Natural killer cell (primary cell): ENCODE data around the gene SYNPO2L. TPM values are rescaled to one million over a fixed set of nuclear protein-coding genes. Genes with fewer than 3 reads are reported as not detected.
"Not testable (repeated sequence)": the region's sequence is repeated elsewhere in the genome, so short reads cannot be mapped to it uniquely, and the experiment has no call there.

ENCODE experiments used
- ATAC-seq, 3 donors: fragments of 150-1000 bp in 2 of 3; fragments of 200-7000 bp in 1 of 3; cut with Tn5 transposase; 1 replicate in 1 of 3; 2 replicates in 2 of 3; pipeline ENCODE4 v1.10.0; 2021; ENCODE audit warnings: mild to moderate bottlenecking in 2 of 3, moderate library complexity in 2 of 3
- DNase-seq, 2 donors: peaks; one replicate each; pipeline versions ENCODE4 v3.0.0 to v3.0.0-alpha.2; 2013 to 2021; ENCODE audit warnings: mixed read lengths in 1 of 2
- H3K27ac ChIP-seq: one replicate; pipeline ENCODE4 v1.5.1; 2013; ENCODE audit warnings: mild to moderate bottlenecking, low read length
- H3K27me3 ChIP-seq: one replicate; pipeline ENCODE4 v1.6.1; 2013; ENCODE audit warnings: low read length; ENCODE audit not compliant: control insufficient read depth, insufficient read depth
- H3K36me3 ChIP-seq: one replicate; pipeline ENCODE4 v1.6.1; 2013; ENCODE audit warnings: low read length; ENCODE audit not compliant: control insufficient read depth, insufficient read depth
- H3K4me1 ChIP-seq: one replicate; pipeline ENCODE4 v1.6.1; 2013; ENCODE audit warnings: low read length; ENCODE audit not compliant: control insufficient read depth, insufficient read depth
- H3K4me3 ChIP-seq: one replicate; pipeline ENCODE4 v1.5.1; 2013; ENCODE audit warnings: low read length
- H3K9me3 ChIP-seq: one replicate; pipeline ENCODE4 v1.6.1; 2013; ENCODE audit warnings: low read length; ENCODE audit not compliant: control insufficient read depth, insufficient read depth
- H3K27ac Mint-ChIP-seq, 2 donors: one replicate each; pipeline ENCODE4 v1.8.0; 2022; ENCODE audit warnings: mild to moderate bottlenecking in 2 of 2, mixed read lengths in 2 of 2, moderate library complexity in 1 of 2
- H3K27me3 Mint-ChIP-seq, 2 donors: one replicate each; pipeline ENCODE4 v1.8.0; 2022; ENCODE audit warnings: low read depth in 2 of 2, mixed read lengths in 2 of 2
- H3K36me3 Mint-ChIP-seq: one replicate; pipeline ENCODE4 v1.8.0; 2022; ENCODE audit warnings: mixed read lengths
- H3K4me1 Mint-ChIP-seq, 2 donors: one replicate each; pipeline ENCODE4 v1.8.0; 2022; ENCODE audit warnings: mixed read lengths in 2 of 2
- H3K4me3 Mint-ChIP-seq: one replicate; pipeline ENCODE4 v1.8.0; 2022; ENCODE audit warnings: mild to moderate bottlenecking, moderate library complexity, mixed read lengths
- H3K9me3 Mint-ChIP-seq, 2 donors: one replicate each; pipeline ENCODE4 v1.8.0; 2022; ENCODE audit warnings: mixed read lengths in 2 of 2
- WGBS: methylation state at CpG from one replicate; pipeline ENCODE4 v1.1.7; 2013; ENCODE audit warnings: missing lambda C conversion rate; ENCODE audit not compliant: insufficient coverage; 5-methylcytosine and 5-hydroxymethylcytosine counted together
- intact Hi-C: fragments of 100-400 bp; cut with micrococcal nuclease; formaldehyde crosslinking; loops from one replicate; pipeline ENCODE4 v1.14.2; 2022
- total RNA-seq, 4 donors: library from RNA; stranded (reverse); fragments of 120-200 nt in 1 of 4; gene quantifications; one replicate each; pipeline versions ENCODE4 v1.2.3 to v1.2.4, GENCODE V29; 2013 to 2022
- TF ChIP-seq, protein P1 (sequence below): fragments of 200-600 bp; IDR thresholded peaks from one replicate; pipeline ENCODE4 v1.8.0; 2022; ENCODE audit warnings: antibody characterized with exemption

The SYNPO2L gene
- total RNA-seq, result not detected
- total RNA-seq (2013), result not detected

- peaks cover 4% of the 10 kb centered on the region for H3K4me1 ChIP-seq
- no peak within 1 kb of the TSS for H3K4me3 ChIP-seq
- no peaks in the 10 kb centered on the region for H3K36me3 Mint-ChIP-seq
- no peaks in the 10 kb centered on the region for H3K4me1 Mint-ChIP-seq
- no peaks in the 10 kb centered on the region for H3K36me3 ChIP-seq
- DNase-seq, result no peak
- no peak within 1 kb of the TSS for H3K27ac ChIP-seq
- H3K4me3 Mint-ChIP-seq, result no peak within 1 kb of the TSS
- no peaks in the 10 kb centered on the region for H3K27me3 ChIP-seq
- intact Hi-C loops, result no loop called here
- H3K27ac Mint-ChIP-seq, result no peak within 1 kb of the TSS
- H3K27me3 Mint-ChIP-seq, result no peaks in the 10 kb centered on the region
- TF ChIP-seq, protein P1, sequence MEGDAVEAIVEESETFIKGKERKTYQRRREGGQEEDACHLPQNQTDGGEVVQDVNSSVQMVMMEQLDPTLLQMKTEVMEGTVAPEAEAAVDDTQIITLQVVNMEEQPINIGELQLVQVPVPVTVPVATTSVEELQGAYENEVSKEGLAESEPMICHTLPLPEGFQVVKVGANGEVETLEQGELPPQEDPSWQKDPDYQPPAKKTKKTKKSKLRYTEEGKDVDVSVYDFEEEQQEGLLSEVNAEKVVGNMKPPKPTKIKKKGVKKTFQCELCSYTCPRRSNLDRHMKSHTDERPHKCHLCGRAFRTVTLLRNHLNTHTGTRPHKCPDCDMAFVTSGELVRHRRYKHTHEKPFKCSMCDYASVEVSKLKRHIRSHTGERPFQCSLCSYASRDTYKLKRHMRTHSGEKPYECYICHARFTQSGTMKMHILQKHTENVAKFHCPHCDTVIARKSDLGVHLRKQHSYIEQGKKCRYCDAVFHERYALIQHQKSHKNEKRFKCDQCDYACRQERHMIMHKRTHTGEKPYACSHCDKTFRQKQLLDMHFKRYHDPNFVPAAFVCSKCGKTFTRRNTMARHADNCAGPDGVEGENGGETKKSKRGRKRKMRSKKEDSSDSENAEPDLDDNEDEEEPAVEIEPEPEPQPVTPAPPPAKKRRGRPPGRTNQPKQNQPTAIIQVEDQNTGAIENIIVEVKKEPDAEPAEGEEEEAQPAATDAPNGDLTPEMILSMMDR, result no peak
- WGBS, result 76% methylated on average over 5 of the region's 5 CpGs
- no peaks in the 10 kb centered on the region for H3K9me3 Mint-ChIP-seq
- H3K9me3 ChIP-seq, result no peaks in the 10 kb centered on the region
- ATAC-seq, result no peak
Observed at GRCh38 chr10:73655990-73656298, at the start of gene SYNPO2L. Gene SYNPO2L, minus strand, starts transcription at chr10:73656029. Its CDS starts 107 bp downstream, at chr10:73655922.

DNA sequence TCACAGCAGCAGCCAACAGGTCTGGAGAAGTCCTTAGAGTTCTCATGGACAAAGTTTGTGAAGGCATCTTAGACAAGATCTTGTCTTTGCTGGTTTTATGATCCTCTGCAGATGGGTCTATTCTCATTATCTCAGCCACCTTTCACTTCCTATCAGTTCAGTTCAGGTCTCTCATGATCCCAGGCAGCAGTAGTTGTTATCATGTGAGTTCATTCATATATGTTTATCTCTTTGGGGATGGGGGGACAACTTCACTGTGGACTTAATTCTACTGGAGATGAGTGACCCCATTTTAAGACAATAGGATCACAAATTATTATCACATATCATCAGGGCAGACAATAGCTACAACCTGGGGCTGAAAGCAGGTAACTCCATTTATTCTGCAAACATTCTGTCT is 48.1 kb upstream of the SYNPO2L start:
- ATAC-seq, H3K27ac Mint-ChIP-seq, H3K9me3 Mint-ChIP-seq, intact Hi-C loops, H3K36me3 Mint-ChIP-seq, DNase-seq, H3K36me3 ChIP-seq, H3K4me3 Mint-ChIP-seq, H3K27me3 Mint-ChIP-seq, H3K27ac ChIP-seq, H3K27me3 ChIP-seq, H3K4me3 ChIP-seq, H3K4me1 ChIP-seq, H3K4me1 Mint-ChIP-seq, H3K9me3 ChIP-seq: not testable (repeated sequence)

DNA sequence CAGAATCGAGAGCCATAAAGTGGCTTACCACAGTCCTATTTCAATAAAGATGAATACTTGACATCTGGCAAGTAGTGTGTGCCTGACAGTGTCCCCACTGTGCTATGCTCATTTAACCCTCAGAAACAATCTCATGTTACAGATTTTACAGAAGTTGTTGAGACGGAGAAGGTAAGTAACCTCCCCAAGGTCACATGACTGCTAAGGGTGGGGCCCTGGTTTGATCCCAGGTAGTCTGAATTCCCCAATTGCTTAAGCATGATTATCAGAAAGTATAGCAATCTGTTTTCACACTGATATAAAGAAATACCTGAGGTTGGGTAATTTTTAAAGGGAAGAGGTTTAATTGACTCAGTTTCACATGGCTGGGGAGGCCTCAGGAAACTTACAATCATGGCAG is 43.0 kb upstream of the SYNPO2L start:
- ATAC-seq, H3K27me3 ChIP-seq, intact Hi-C loops, H3K9me3 ChIP-seq, H3K4me1 ChIP-seq, H3K9me3 Mint-ChIP-seq, H3K27me3 Mint-ChIP-seq, H3K36me3 Mint-ChIP-seq, H3K4me1 Mint-ChIP-seq, DNase-seq, H3K27ac Mint-ChIP-seq, H3K4me3 ChIP-seq, H3K36me3 ChIP-seq, H3K4me3 Mint-ChIP-seq, H3K27ac ChIP-seq: not testable (repeated sequence)
- WGBS, result 90% methylated on average over 2 of the region's 2 CpGs

GRCh38 chr10:73697675-73698159 is 41.9 kb upstream of the SYNPO2L start, which contains the start of gene AGAP5:
Gene AGAP5, minus strand, starts transcription at chr10:73698109. Its CDS starts 354 bp downstream, at chr10:73697755.
- H3K4me1 Mint-ChIP-seq, H3K36me3 ChIP-seq, ATAC-seq, H3K27me3 ChIP-seq, intact Hi-C loops, H3K27ac Mint-ChIP-seq, DNase-seq, H3K27me3 Mint-ChIP-seq, H3K9me3 ChIP-seq, H3K36me3 Mint-ChIP-seq, H3K9me3 Mint-ChIP-seq, H3K4me3 Mint-ChIP-seq, H3K4me1 ChIP-seq, H3K4me3 ChIP-seq, H3K27ac ChIP-seq: not testable (repeated sequence)
- WGBS, result 100% methylated on average over 14 of the region's 16 CpGs

GRCh38 chr10:73695302-73695701 is 39.5 kb upstream of the SYNPO2L start:
- intact Hi-C loops, H3K27me3 Mint-ChIP-seq, DNase-seq: not testable (repeated sequence)

DNA sequence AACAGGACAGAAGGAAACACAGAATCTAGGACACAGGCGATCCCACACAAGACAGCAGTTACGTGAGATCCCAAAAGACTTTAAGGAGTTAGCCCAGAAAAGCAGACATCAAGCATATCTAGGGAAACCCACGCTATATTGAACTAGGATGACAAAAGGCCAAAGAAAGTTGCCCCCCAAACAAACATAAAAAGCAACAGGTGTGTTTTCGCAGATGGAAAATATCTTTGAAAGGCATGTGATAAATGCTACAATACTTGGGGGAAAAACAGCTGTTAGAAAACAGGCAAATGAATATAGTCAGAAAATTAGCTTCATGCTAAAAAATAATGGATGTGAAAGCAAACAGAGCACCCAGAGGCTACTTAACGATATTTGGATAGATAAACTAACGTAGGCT is 34.9 kb upstream of the SYNPO2L start:
- H3K4me3 Mint-ChIP-seq, H3K36me3 Mint-ChIP-seq, DNase-seq, H3K4me1 ChIP-seq, H3K36me3 ChIP-seq, H3K27ac Mint-ChIP-seq, H3K4me3 ChIP-seq, H3K4me1 Mint-ChIP-seq, H3K9me3 Mint-ChIP-seq, H3K27ac ChIP-seq, intact Hi-C loops, H3K27me3 Mint-ChIP-seq, H3K27me3 ChIP-seq, ATAC-seq, H3K9me3 ChIP-seq: not testable (repeated sequence)
- 94% methylated on average over 5 of the region's 6 CpGs for whole genome bisulfite sequencing

More at GRCh38 chr10:73695302-73695701, 39.5 kb upstream of the SYNPO2L start:
- not testable (repeated sequence) for H3K4me3 Mint-ChIP-seq, H3K9me3 ChIP-seq, H3K9me3 Mint-ChIP-seq, H3K4me1 ChIP-seq, ATAC-seq, H3K36me3 ChIP-seq, H3K36me3 Mint-ChIP-seq, H3K27ac ChIP-seq, H3K27ac Mint-ChIP-seq, H3K27me3 ChIP-seq, H3K4me1 Mint-ChIP-seq, H3K4me3 ChIP-seq

DNA sequence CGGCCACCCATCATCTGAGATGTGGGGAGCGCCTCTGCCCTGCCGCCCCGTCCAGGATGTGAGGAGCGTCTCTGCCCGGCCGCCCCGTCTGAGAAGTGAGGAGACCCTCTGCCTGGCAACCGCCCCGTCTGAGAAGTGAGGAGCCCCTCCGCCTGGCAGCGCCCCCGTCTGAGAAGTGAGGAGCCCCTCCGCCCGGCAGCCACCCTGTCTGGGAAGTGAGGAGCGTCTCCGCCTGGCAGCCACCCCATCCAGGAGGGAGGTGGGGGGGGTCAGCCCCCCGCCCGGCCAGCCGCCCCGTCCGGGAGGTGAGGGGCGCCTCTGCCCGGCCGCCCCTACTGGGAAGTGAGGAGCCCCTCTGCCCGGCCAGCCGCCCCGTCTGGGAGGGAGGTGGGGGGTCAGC is 33.8 kb upstream of the SYNPO2L start:
- H3K27ac ChIP-seq, H3K9me3 Mint-ChIP-seq, DNase-seq: not testable (repeated sequence)

DNA sequence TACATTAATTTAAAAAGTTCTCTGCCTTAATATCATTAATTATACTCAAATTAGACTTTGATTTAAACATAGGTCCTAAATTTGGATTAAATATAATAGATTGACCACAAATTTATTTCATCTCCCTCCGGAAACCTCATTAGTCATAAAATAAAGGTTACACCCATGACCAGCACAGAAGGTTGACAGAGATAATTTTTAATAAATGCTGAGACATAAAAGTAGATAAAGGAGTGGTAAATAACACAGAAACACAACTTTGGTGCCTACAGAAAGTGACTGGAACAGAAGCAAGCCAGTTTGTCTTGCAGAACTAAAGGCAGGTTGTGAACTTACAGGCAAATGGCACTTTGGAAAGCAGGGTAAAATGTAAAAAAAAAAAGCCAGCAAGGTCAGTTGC is 31.8 kb upstream of the SYNPO2L start:
- H3K4me1 ChIP-seq, H3K4me3 Mint-ChIP-seq, H3K9me3 Mint-ChIP-seq, H3K36me3 Mint-ChIP-seq, H3K4me3 ChIP-seq, ATAC-seq, H3K27ac ChIP-seq, H3K27me3 Mint-ChIP-seq, H3K9me3 ChIP-seq, DNase-seq, H3K36me3 ChIP-seq, intact Hi-C loops, H3K27me3 ChIP-seq, H3K27ac Mint-ChIP-seq, H3K4me1 Mint-ChIP-seq: not testable (repeated sequence)
- WGBS, result no CpG with 5 or more reads among the region's 1 CpG

More for the DNA sequence above, 33.8 kb upstream of the SYNPO2L start:
- H3K27me3 ChIP-seq, H3K4me1 ChIP-seq, ATAC-seq, H3K36me3 Mint-ChIP-seq, H3K4me3 Mint-ChIP-seq, H3K27me3 Mint-ChIP-seq, H3K4me3 ChIP-seq, H3K36me3 ChIP-seq, H3K9me3 ChIP-seq, H3K4me1 Mint-ChIP-seq, H3K27ac Mint-ChIP-seq, intact Hi-C loops: not testable (repeated sequence)
- WGBS, result 97% methylated on average over 10 of the region's 28 CpGs
